HCT116 (cell line): ENCODE data around the gene SMG5.

Source experiments
- EGR1 ChIP-seq: IDR thresholded peaks from 2 replicates; pipeline ENCODE4 v1.6.1; 2012; ENCODE audit warnings: low read depth
- EZH2phosphoT487 ChIP-seq: fragments of 200-600 bp; IDR thresholded peaks from 2 replicates; pipeline ENCODE4 v1.6.1; 2018; ENCODE audit warnings: antibody characterized with exemption, borderline replicate concordance
- POLR2A ChIP-seq: IDR thresholded peaks from 2 replicates; pipeline ENCODE4 v1.7.0; 2011; ENCODE audit warnings: borderline replicate concordance; ENCODE audit not compliant: insufficient read depth, insufficient read length; ENCODE audit errors: extremely low read depth
- SP1 ChIP-seq: IDR thresholded peaks from 2 replicates; pipeline ENCODE4 v1.6.1; 2012; ENCODE audit warnings: low read depth
- TF ChIP-seq, protein P1 (sequence below), 3 experiments: fragments of 200-600 bp in 1 of 3; sonication (generic) in 1 of 3; IDR thresholded peaks in 2 of 3; conservative IDR thresholded peaks in 1 of 3; 2 replicates each; pipeline ENCODE4 v1.5.1; 2012 to 2017; ENCODE audit warnings: low read depth in 2 of 3, low read length in 2 of 3, antibody characterized with exemption in 1 of 3, borderline replicate concordance in 1 of 3, control low read depth in 1 of 3, mild to moderate bottlenecking in 1 of 3, mixed read lengths in 1 of 3, mixed run types in 1 of 3, moderate library complexity in 1 of 3; ENCODE audit not compliant: insufficient read depth in 1 of 3

DNA sequence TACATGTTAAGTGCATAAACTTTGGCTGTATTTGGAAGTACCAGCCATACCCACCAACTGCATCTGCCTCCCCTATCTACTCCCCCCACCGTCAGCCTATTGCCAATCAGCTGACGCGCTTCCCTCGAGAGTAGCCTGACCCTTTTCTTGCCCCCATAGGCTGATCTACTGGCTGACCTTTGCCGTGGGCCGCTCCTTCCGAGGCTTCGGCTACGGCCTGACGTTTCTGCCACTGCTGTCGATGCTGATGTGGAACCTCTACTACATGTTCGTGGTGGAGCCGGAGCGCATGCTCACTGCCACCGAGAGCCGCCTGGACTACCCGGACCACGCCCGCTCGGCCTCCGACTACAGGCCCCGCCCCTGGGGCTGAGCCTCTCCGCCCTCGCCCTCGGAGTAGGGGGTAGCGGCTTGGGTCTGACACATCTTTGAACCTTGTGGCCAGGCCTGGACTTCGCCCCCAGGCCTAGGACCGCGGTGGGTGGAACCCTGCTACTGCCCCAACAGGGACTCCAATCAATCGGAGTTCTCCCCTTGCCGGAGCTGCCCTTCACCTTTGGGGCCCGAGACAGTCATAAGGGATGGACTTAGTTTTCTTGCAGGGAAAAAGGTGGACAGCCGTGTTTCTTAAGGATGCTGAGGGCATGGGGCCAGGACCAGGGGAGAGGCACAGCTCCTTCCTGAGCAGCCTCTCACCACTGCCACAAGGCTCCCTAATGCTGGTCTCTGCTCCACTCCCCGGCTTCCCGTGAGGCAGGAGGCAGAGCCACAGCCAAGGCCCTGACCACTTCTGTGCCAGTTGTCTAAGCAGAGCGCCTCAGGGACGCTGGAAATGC lies 8.8 kb upstream of the SMG5 start:
- TF ChIP-seq, protein P1, sequence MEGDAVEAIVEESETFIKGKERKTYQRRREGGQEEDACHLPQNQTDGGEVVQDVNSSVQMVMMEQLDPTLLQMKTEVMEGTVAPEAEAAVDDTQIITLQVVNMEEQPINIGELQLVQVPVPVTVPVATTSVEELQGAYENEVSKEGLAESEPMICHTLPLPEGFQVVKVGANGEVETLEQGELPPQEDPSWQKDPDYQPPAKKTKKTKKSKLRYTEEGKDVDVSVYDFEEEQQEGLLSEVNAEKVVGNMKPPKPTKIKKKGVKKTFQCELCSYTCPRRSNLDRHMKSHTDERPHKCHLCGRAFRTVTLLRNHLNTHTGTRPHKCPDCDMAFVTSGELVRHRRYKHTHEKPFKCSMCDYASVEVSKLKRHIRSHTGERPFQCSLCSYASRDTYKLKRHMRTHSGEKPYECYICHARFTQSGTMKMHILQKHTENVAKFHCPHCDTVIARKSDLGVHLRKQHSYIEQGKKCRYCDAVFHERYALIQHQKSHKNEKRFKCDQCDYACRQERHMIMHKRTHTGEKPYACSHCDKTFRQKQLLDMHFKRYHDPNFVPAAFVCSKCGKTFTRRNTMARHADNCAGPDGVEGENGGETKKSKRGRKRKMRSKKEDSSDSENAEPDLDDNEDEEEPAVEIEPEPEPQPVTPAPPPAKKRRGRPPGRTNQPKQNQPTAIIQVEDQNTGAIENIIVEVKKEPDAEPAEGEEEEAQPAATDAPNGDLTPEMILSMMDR (IDR thresholded peaks at IDR 0.05 in 2 of 3, conservative IDR thresholded peaks at IDR 0.05 in 1 of 3; ENCODE audit: borderline replicate concordance in 1 of 3, insufficient read depth in 1 of 3, low read depth in 2 of 3, low read length in 2 of 3) = no peak
- TF ChIP-seq EGR1 (no peak), POLR2A (no peak), SP1 (no peak), EZH2phosphoT487 (no peak)
